ENCODE measurements around the gene OBSCN.

Gene OBSCN

GRCh38 chr1:228391411-228392020, 183.7 kb downstream of the OBSCN start:
- H3K4me3 ChIP-seq (ENCODE audit: low read depth, low read length): no peak overlapping the region
- TF ChIP-seq, protein P1, sequence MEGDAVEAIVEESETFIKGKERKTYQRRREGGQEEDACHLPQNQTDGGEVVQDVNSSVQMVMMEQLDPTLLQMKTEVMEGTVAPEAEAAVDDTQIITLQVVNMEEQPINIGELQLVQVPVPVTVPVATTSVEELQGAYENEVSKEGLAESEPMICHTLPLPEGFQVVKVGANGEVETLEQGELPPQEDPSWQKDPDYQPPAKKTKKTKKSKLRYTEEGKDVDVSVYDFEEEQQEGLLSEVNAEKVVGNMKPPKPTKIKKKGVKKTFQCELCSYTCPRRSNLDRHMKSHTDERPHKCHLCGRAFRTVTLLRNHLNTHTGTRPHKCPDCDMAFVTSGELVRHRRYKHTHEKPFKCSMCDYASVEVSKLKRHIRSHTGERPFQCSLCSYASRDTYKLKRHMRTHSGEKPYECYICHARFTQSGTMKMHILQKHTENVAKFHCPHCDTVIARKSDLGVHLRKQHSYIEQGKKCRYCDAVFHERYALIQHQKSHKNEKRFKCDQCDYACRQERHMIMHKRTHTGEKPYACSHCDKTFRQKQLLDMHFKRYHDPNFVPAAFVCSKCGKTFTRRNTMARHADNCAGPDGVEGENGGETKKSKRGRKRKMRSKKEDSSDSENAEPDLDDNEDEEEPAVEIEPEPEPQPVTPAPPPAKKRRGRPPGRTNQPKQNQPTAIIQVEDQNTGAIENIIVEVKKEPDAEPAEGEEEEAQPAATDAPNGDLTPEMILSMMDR (IDR thresholded peaks at IDR 0.05; ENCODE audit: control insufficient read depth, extremely low read depth, insufficient read depth): no peak
- DNase-seq (ENCODE audit: low read depth): no peak

GRCh38 chr1:228392111-228392936, 184.5 kb downstream of the OBSCN start:
- no peak for DNase-seq (ENCODE audit: low read depth)
- TF ChIP-seq, protein P1 (IDR thresholded peaks at IDR 0.05; ENCODE audit: control insufficient read depth, extremely low read depth, insufficient read depth): no peak
- no peak overlapping the region for H3K4me3 ChIP-seq (ENCODE audit: low read depth, low read length)

DNA sequence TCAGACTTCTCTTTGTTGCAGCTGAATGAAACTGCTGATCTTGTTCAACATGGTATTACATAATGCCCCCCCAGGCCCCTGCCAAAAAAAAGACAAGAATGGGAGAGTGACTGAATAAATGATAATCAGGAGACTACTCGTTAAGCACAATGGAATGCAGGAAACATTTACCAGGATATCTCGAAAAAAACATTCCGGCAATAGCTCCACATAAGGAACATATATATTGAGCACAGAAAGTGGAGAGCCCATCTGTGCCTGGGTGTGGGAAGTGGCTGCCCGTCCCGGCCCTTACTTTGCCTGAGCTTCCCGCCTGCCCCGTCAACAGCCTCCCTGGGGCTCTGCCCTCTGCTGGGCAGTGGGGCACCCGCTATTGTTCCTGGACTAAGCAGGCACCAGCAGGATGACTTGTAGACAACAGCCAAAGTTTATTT, 185.4 kb downstream of the OBSCN start:
- DNase-seq (ENCODE audit: low read depth): no peak
- no peak overlapping the region for H3K4me3 ChIP-seq (ENCODE audit: low read depth, low read length)
- TF ChIP-seq, protein P1 (IDR thresholded peaks at IDR 0.05; ENCODE audit: control insufficient read depth, extremely low read depth, insufficient read depth): peak; percentile 61

DNA sequence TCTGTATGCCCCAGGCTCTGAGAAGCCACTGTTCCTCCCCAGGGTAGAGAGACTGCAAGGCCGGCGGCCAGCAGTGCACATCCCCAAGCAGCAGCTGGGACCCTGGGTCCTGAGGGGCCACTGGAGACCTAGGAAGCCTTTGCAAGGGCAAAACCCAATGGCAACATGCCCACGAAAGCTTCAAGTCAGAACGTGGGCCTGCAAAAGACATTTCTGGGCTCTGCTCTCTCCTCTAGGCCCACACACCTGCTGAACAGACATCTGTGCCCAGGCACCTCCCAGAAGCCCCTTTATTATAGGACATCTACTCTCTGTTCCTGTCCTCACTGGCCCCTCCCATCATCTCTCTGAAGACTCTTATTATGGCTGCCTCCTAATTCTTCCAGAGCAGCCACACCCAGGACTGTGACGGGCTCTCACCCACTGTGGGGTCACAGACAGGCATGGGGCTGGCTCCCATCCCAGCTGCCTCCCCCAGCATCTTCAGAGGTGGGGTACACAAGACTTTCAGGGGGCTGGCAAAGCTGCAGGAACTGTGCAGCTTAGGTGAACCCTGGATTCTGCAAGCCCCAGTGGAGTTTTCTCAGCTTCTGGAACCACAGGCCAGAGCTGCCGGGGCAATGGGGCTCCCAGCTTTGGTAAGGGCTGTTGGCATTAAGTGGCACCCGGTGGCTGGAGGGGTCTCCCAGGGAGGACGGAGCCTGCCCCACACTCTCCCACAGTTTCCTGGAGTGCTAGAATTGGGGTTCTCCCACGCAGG, 186.1 kb downstream of the OBSCN start:
- no peak for DNase-seq (ENCODE audit: low read depth)
- TF ChIP-seq, protein P1 (IDR thresholded peaks at IDR 0.05; ENCODE audit: control insufficient read depth, extremely low read depth, insufficient read depth): no peak

GRCh38 chr1:228394571-228395394, 186.9 kb downstream of the OBSCN start:
- TF ChIP-seq, protein P1 (IDR thresholded peaks at IDR 0.05; ENCODE audit: control insufficient read depth, extremely low read depth, insufficient read depth): no peak
- no peak for DNase-seq (ENCODE audit: low read depth)
- H3K4me3 ChIP-seq (ENCODE audit: low read depth, low read length): no peak overlapping the region

More for the DNA sequence above, 186.1 kb downstream of the OBSCN start:
- no peak overlapping the region for H3K4me3 ChIP-seq (ENCODE audit: low read depth, low read length)

All from LNCaP clone FGC (cell line).